SK-N-MC (cell line): ENCODE measurements around the gene ROCK2.

ENCODE experiments used
- DNase-seq: peaks from one replicate; pipeline ENCODE4 v3.0.0-alpha.2; 2011; ENCODE audit warnings: low read depth, low spot score
- H3K27ac ChIP-seq: fragments of 200-600 bp; sonication (generic); 2 replicates; pipeline ENCODE4 v1.5.1; 2016; ENCODE audit warnings: mixed run types
- H3K36me3 ChIP-seq: fragments of 200-600 bp; sonication (generic); 2 replicates; pipeline ENCODE4 v1.6.1; 2017; ENCODE audit warnings: antibody characterized with exemption, low read length, mixed read lengths; ENCODE audit not compliant: insufficient read depth
- H3K4me3 ChIP-seq: fragments of 200-600 bp; sonication (generic); 2 replicates; pipeline ENCODE4 v1.5.1; 2016
- H3K9ac ChIP-seq: fragments of 200-600 bp; sonication (generic); 2 replicates; pipeline ENCODE4 v1.8.0; 2017; ENCODE audit warnings: mixed run types, mixed read lengths; ENCODE audit not compliant: insufficient read length
- H3K9me3 ChIP-seq: fragments of 200-600 bp; sonication (generic); 2 replicates; pipeline ENCODE4 v1.6.1; 2017; ENCODE audit warnings: low read depth, mild to moderate bottlenecking, antibody characterized with exemption, low read length, moderate library complexity, mixed read lengths
- EZH2 ChIP-seq: fragments of 200-600 bp; sonication (generic); IDR thresholded peaks from one replicate; pipeline ENCODE4 v1.6.1; 2017; ENCODE audit warnings: antibody characterized with exemption
- FOXP2 ChIP-seq: optimal IDR thresholded peaks from 2 replicates; pipeline ENCODE3; 2011; ENCODE audit warnings: mild to moderate bottlenecking, moderate library complexity; ENCODE audit not compliant: insufficient read depth; ENCODE audit errors: extremely low read length, control extremely low read depth
- POLR2AphosphoS5 ChIP-seq: IDR thresholded peaks from 2 replicates; pipeline ENCODE4 v1.6.1; 2012; ENCODE audit warnings: mild to moderate bottlenecking, low read depth, low read length, borderline replicate concordance

Gene ROCK2

GRCh38 chr2:11387100-11387390 lies 42.6 kb upstream of the ROCK2 start:
- H3K27ac ChIP-seq: peak overlapping the region; percentile 10; the same call in 1 of the 2 replicates
- H3K36me3 ChIP-seq: no peaks in the 10 kb centered on the region
- H3K9me3 ChIP-seq: no peaks in the 10 kb centered on the region
- H3K9ac ChIP-seq: no peak overlapping the region
- no peak for DNase-seq
- H3K4me3 ChIP-seq: no peak overlapping the region
- TF ChIP-seq FOXP2 (no peak), POLR2AphosphoS5 (no peak), EZH2 (no peak)

DNA sequence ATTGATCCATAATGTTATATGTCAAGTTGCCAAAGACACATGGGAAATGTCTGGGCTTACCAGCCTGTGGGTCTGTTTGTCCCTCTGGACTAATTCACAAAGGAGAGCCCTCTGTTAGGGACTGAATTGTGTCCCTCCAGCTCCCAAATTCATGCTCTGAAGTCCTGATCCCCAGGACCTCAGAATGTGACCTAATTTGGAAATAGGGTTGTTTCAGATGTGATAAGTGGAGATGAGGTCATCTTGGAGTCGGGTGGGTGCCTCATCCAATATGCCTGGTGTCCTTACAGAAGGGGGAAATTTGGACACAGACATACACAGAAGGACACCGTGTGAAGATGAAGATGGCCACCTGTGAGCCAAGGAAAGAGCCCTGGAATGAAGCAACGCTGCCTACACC lies 41.4 kb upstream of the ROCK2 start:
- Histone ChIP-seq H3K9ac (no peak overlapping the region), H3K4me3 (no peak overlapping the region), H3K27ac (no peak overlapping the region), H3K36me3 (no peaks in the 10 kb centered on the region), H3K9me3 (no peaks in the 10 kb centered on the region)
- TF ChIP-seq EZH2: no peak
- no peak for TF ChIP-seq FOXP2
- no peak for DNase-seq

DNA sequence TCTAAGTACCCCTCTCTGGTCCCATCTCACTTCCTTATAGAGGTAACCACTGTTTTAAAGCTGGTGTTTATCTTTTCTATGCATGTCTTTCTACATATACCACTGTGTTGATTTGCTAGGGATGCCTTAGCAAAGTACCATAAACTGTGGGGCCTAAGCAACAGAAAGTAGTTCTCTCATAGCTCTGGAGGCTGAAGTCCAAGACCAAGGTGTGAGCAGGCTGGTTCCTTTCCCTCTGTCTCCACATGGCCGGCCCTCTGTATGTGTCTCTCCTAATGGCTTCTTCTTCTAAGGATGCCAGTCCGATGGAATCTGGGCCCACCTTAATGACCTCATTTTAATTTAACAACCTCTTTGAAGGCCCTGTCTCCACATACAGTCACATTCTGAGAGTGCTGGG lies 40.8 kb upstream of the ROCK2 start:
- Histone ChIP-seq H3K4me3 (no peak overlapping the region), H3K27ac (no peak overlapping the region), H3K9me3 (no peaks in the 10 kb centered on the region), H3K36me3 (no peaks in the 10 kb centered on the region), H3K9ac (no peak overlapping the region)
- no peak for DNase-seq
- no peak for TF ChIP-seq POLR2AphosphoS5
- TF ChIP-seq EZH2: no peak
- no peak for TF ChIP-seq FOXP2

- H3K27ac ChIP-seq: peak overlapping the region; percentile 66
Observed at GRCh38 chr2:11379558-11379957, 35.1 kb upstream of the ROCK2 start.

GRCh38 chr2:11377928-11378545 lies 33.6 kb upstream of the ROCK2 start:
- DNase-seq: no peak
- TF ChIP-seq POLR2AphosphoS5: no peak
- Histone ChIP-seq H3K4me3 (no peak overlapping the region), H3K9ac (no peak overlapping the region), H3K9me3 (no peaks in the 10 kb centered on the region), H3K27ac (no peak overlapping the region), H3K36me3 (no peaks in the 10 kb centered on the region)

More at GRCh38 chr2:11379558-11379957, 35.1 kb upstream of the ROCK2 start:
- no peak overlapping the region for H3K9ac ChIP-seq
- H3K36me3 ChIP-seq: no peaks in the 10 kb centered on the region
- no peaks in the 10 kb centered on the region for H3K9me3 ChIP-seq
- no peak overlapping the region for H3K4me3 ChIP-seq
- no peak for DNase-seq
- no peak for TF ChIP-seq POLR2AphosphoS5

- H3K27ac ChIP-seq: peak overlapping the region; percentile 35; the same call in 1 of the 2 replicates
- DNase-seq: no peak
- no peak overlapping the region for H3K4me3 ChIP-seq
- no peaks in the 10 kb centered on the region for H3K9me3 ChIP-seq
- no peaks in the 10 kb centered on the region for H3K36me3 ChIP-seq
- H3K9ac ChIP-seq: no peak overlapping the region
- TF ChIP-seq FOXP2 (no peak), EZH2 (no peak)
Observed at GRCh38 chr2:11376071-11376470, 31.6 kb upstream of the ROCK2 start.

GRCh38 chr2:11375689-11376027 lies 31.2 kb upstream of the ROCK2 start:
- peak overlapping the region; percentile 99 for H3K27ac ChIP-seq
- no peak for DNase-seq
- H3K9ac ChIP-seq: peak overlapping the region; percentile 86
- TF ChIP-seq FOXP2 (no peak), POLR2AphosphoS5 (no peak), EZH2 (no peak)
- no peaks in the 10 kb centered on the region for H3K36me3 ChIP-seq
- no peaks in the 10 kb centered on the region for H3K9me3 ChIP-seq
- no peak overlapping the region for H3K4me3 ChIP-seq

- H3K9ac ChIP-seq: peak overlapping the region; percentile 86
- DNase-seq: no peak
- H3K27ac ChIP-seq: peak overlapping the region; percentile 99
- no peak for TF ChIP-seq FOXP2
- no peak for TF ChIP-seq POLR2AphosphoS5
- no peak for TF ChIP-seq EZH2
- H3K36me3 ChIP-seq: no peaks in the 10 kb centered on the region
- no peaks in the 10 kb centered on the region for H3K9me3 ChIP-seq
- peak overlapping the region; percentile 76 for H3K4me3 ChIP-seq
Observed at GRCh38 chr2:11375025-11375688, 30.7 kb upstream of the ROCK2 start.

DNA sequence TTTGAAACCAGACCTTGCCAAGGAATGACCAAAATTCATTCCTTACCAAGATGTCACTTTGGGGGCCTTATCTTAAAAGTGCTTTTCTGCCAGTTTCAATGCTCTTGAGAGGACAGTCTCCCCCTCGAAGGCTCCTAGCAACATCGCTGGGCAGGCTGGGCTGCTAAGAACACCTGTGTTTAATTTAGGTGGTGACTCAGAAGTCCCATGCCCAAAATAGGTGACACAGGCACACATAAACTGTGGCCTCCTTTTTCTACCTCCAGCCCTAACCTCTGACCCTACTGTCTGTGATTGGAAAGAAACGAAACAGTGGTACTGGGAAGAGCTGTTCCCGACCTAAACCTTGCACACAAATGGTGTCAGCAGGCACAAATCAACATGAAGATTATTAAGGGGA lies 28.7 kb upstream of the ROCK2 start:
- Histone ChIP-seq H3K9me3 (no peaks in the 10 kb centered on the region), H3K9ac (no peak overlapping the region), H3K36me3 (no peaks in the 10 kb centered on the region), H3K4me3 (no peak overlapping the region), H3K27ac (no peak overlapping the region)
- no peak for TF ChIP-seq FOXP2
- no peak for TF ChIP-seq EZH2
- TF ChIP-seq POLR2AphosphoS5: no peak
- no peak for DNase-seq
